Upper lobe of left lung (tissue), 4 donors: Measurements from ENCODE around the gene UNC13B.

ENCODE experiments used
- EP300 ChIP-seq, 4 donors: sonication (generic); formaldehyde crosslinking; IDR thresholded peaks; one replicate each; pipeline ENCODE4 v1.5.1; 2017; ENCODE audit warnings: antibody characterized with exemption in 4 of 4, control low read depth in 2 of 4
- POLR2A ChIP-seq, 4 donors: fragments of 450-650 bp; IDR thresholded peaks; one replicate each; pipeline ENCODE4 v1.5.1; 2016 to 2017; ENCODE audit warnings: antibody characterized with exemption in 4 of 4, mild to moderate bottlenecking in 2 of 4
- TF ChIP-seq, protein P1 (sequence below), 6 experiments: fragments of 450-650 bp in 4 of 6; fragments of 200-600 bp in 2 of 6; sonication (generic) in 2 of 6; IDR thresholded peaks; one replicate each; pipeline ENCODE4 v1.5.1; 2016 to 2019; ENCODE audit warnings: antibody characterized with exemption in 6 of 6

DNA sequence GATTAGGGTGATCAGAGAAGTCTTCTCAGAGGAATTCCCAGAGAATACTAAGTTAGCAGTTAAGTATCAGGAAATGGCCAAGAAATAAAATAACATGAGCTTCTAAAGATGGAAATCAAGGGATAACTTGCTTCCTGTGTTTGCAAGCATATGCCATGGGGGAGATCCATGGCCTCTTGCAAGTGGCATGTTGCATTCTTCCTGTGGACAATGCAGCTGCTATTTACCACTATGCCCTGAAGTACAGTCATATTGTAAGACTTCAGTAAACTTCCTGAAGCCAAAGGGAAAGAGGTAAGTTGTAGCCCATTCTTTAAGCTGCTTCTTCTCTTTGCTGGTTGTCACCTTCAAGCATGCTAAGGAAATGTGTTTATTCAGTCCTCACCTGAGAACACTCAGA lies 173.4 kb downstream of the UNC13B start:
- TF ChIP-seq, protein P1, sequence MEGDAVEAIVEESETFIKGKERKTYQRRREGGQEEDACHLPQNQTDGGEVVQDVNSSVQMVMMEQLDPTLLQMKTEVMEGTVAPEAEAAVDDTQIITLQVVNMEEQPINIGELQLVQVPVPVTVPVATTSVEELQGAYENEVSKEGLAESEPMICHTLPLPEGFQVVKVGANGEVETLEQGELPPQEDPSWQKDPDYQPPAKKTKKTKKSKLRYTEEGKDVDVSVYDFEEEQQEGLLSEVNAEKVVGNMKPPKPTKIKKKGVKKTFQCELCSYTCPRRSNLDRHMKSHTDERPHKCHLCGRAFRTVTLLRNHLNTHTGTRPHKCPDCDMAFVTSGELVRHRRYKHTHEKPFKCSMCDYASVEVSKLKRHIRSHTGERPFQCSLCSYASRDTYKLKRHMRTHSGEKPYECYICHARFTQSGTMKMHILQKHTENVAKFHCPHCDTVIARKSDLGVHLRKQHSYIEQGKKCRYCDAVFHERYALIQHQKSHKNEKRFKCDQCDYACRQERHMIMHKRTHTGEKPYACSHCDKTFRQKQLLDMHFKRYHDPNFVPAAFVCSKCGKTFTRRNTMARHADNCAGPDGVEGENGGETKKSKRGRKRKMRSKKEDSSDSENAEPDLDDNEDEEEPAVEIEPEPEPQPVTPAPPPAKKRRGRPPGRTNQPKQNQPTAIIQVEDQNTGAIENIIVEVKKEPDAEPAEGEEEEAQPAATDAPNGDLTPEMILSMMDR (IDR thresholded peaks at IDR 0.05) = no peak
- TF ChIP-seq POLR2A (IDR thresholded peaks at IDR 0.05) = no peak
- TF ChIP-seq EP300 (IDR thresholded peaks at IDR 0.05) = no peak
